Measurements from ENCODE around the gene CACNA2D3.

CACNA2D3 gene

GRCh38 chr3:54543446-54543845 is 421.1 kb downstream of the CACNA2D3 start:
- H3K4me2 ChIP-seq (ENCODE audit: low read length), result no peak overlapping the region

DNA sequence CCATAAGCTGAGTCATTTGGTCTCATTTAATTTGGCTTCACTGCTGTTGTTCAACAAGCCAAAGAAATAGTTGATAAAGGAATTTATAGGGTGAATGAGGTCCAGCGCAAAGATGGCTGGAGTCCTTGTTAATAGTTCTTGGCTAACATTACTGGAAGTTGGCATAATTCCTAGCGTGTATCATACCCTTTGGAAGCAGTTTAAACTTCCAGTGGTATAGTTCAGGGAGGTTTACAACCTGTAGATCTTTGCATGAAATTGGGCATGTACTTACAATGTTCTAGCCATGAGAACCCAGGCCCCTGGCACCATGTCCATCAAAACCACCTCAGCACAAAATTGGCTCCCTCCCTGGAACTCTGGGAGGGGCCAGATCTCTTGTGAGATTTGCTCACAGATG is 424.7 kb downstream of the CACNA2D3 start:
- Histone ChIP-seq H3K9me3 (ENCODE audit: control insufficient read depth, low read length) (no peaks in the 10 kb centered on the region), H3K4me3 (ENCODE audit: low read depth, low read length) (no peak overlapping the region), H3K4me1 (peaks cover 5% of the 10 kb centered on the region), H3K4me2 (ENCODE audit: low read length) (no peak overlapping the region), H3K36me3 (ENCODE audit: control insufficient read depth, insufficient read depth, low read length) (no peaks in the 10 kb centered on the region), H2AFZ (no peak overlapping the region), H3K9ac (no peak overlapping the region), H3K27me3 (ENCODE audit: control insufficient read depth, insufficient read depth, low read length) (no peaks in the 10 kb centered on the region), H3K79me2 (no peaks in the 10 kb centered on the region), H3K27ac (no peak overlapping the region)
- TF ChIP-seq CTCF (IDR thresholded peaks at IDR 0.05), result no peak

More at GRCh38 chr3:54543446-54543845, 421.1 kb downstream of the CACNA2D3 start:
- no peaks in the 10 kb centered on the region for H3K4me1 ChIP-seq
- H3K9me3 ChIP-seq (ENCODE audit: control insufficient read depth, low read length), result no peaks in the 10 kb centered on the region
- H3K79me2 ChIP-seq, result no peaks in the 10 kb centered on the region
- H3K36me3 ChIP-seq (ENCODE audit: control insufficient read depth, insufficient read depth, low read length), result no peaks in the 10 kb centered on the region
- no peak overlapping the region for H2AFZ ChIP-seq
- no peak overlapping the region for H3K27ac ChIP-seq
- H3K9ac ChIP-seq, result no peak overlapping the region
- no peak for TF ChIP-seq CTCF (IDR thresholded peaks at IDR 0.05)
- no peaks in the 10 kb centered on the region for H3K27me3 ChIP-seq (ENCODE audit: control insufficient read depth, insufficient read depth, low read length)
- no peak overlapping the region for H3K4me3 ChIP-seq (ENCODE audit: low read depth, low read length)

- H2AFZ ChIP-seq, result no peak overlapping the region
- no peak overlapping the region for H3K9ac ChIP-seq
- H3K36me3 ChIP-seq (ENCODE audit: control insufficient read depth, insufficient read depth, low read length), result no peaks in the 10 kb centered on the region
- TF ChIP-seq CTCF (IDR thresholded peaks at IDR 0.05), result no peak
- no peaks in the 10 kb centered on the region for H3K79me2 ChIP-seq
- H3K27ac ChIP-seq, result no peak overlapping the region
- H3K4me3 ChIP-seq (ENCODE audit: low read depth, low read length), result no peak overlapping the region
- no peaks in the 10 kb centered on the region for H3K9me3 ChIP-seq (ENCODE audit: control insufficient read depth, low read length)
- no peaks in the 10 kb centered on the region for H3K27me3 ChIP-seq (ENCODE audit: control insufficient read depth, insufficient read depth, low read length)
- peaks cover 5% of the 10 kb centered on the region for H3K4me1 ChIP-seq
- H3K4me2 ChIP-seq (ENCODE audit: low read length), result no peak overlapping the region
Observed at GRCh38 chr3:54547846-54548245, 425.5 kb downstream of the CACNA2D3 start.

GRCh38 chr3:54549607-54550220 is 427.4 kb downstream of the CACNA2D3 start:
- Histone ChIP-seq H3K4me1 (peaks cover 5% of the 10 kb centered on the region), H2AFZ (no peak overlapping the region), H3K27me3 (ENCODE audit: control insufficient read depth, insufficient read depth, low read length) (no peaks in the 10 kb centered on the region), H3K9ac (no peak overlapping the region), H3K27ac (no peak overlapping the region), H3K4me2 (ENCODE audit: low read length) (no peak overlapping the region), H3K4me3 (ENCODE audit: low read depth, low read length) (no peak overlapping the region), H3K79me2 (no peaks in the 10 kb centered on the region), H3K9me3 (ENCODE audit: control insufficient read depth, low read length) (no peaks in the 10 kb centered on the region), H3K36me3 (ENCODE audit: control insufficient read depth, insufficient read depth, low read length) (no peaks in the 10 kb centered on the region)
- no peak for TF ChIP-seq CTCF (IDR thresholded peaks at IDR 0.05)

All from parathyroid adenoma (tissue), 2 donors.